Karpas-422 (cell line): ENCODE results near the gene TMEM170B. TPM values are rescaled to one million over a fixed set of nuclear protein-coding genes. Genes with fewer than 3 reads are reported as not detected.

Experiments
- DNase-seq: peaks from one replicate; pipeline ENCODE4 v3.0.0-alpha.2; 2015
- H2AFZ ChIP-seq: fragments of 200-600 bp; sonication (generic); 2 replicates; pipeline ENCODE4 v1.6.1; 2014; ENCODE audit warnings: antibody characterized with exemption, low read length, mixed read lengths
- H3K27ac ChIP-seq: fragments of 200-600 bp; sonication (generic); 2 replicates; pipeline ENCODE4 v1.5.1; 2014; ENCODE audit warnings: mild to moderate bottlenecking, low read length, moderate library complexity
- H3K27me3 ChIP-seq: fragments of 200-600 bp; sonication (generic); 2 replicates; pipeline ENCODE4 v1.6.1; 2014; ENCODE audit warnings: low read length, mixed read lengths
- H3K36me3 ChIP-seq: fragments of 200-600 bp; sonication (generic); 2 replicates; pipeline ENCODE4 v1.6.1; 2014; ENCODE audit warnings: low read length, mixed read lengths; ENCODE audit not compliant: insufficient read depth
- H3K4me1 ChIP-seq: fragments of 200-600 bp; sonication (generic); 2 replicates; pipeline ENCODE4 v1.6.1; 2014; ENCODE audit warnings: mild to moderate bottlenecking, low read length, mixed read lengths
- H3K4me2 ChIP-seq: fragments of 200-600 bp; sonication (generic); 2 replicates; pipeline ENCODE4 v1.6.1; 2014; ENCODE audit warnings: low read length, low read depth, mild to moderate bottlenecking; ENCODE audit not compliant: poor library complexity, severe bottlenecking
- H3K4me3 ChIP-seq: fragments of 200-600 bp; sonication (generic); 2 replicates; pipeline ENCODE4 v1.5.1; 2014; ENCODE audit warnings: mild to moderate bottlenecking, antibody characterized with exemption, low read length, mixed read lengths
- H3K79me2 ChIP-seq: fragments of 200-600 bp; sonication (generic); 2 replicates; pipeline ENCODE4 v1.6.1; 2014; ENCODE audit warnings: mild to moderate bottlenecking, low read length, mixed read lengths
- H3K9ac ChIP-seq: fragments of 200-600 bp; sonication (generic); 2 replicates; pipeline ENCODE4 v1.6.0; 2014; ENCODE audit warnings: low read length
- H3K9me2 ChIP-seq: fragments of 200-600 bp; sonication (generic), shearing (Covaris generic); replicated peaks from 2 replicates; pipeline ENCODE4 v1.6.0; 2014; ENCODE audit warnings: mild to moderate bottlenecking, low read length, moderate library complexity; ENCODE audit not compliant: insufficient read depth
- H3K9me3 ChIP-seq: fragments of 300-700, 200-600 bp; sonication (generic); 2 replicates; pipeline ENCODE4 v1.6.1; 2014; ENCODE audit warnings: low read length, mixed read lengths
- H4K20me1 ChIP-seq: fragments of 200-600 bp; sonication (generic); 2 replicates; pipeline ENCODE4 v1.6.1; 2014; ENCODE audit warnings: mild to moderate bottlenecking, antibody characterized with exemption, low read length, low read depth; ENCODE audit not compliant: insufficient read depth
- total RNA-seq: library from RNA; depleted of rRNA; stranded (reverse); fragments of >200 nt; shearing (Covaris generic); gene quantifications from 2 replicates; pipeline ENCODE4 v1.2.3, GENCODE V29; 2014; ENCODE audit warnings: low replicate concordance

TMEM170B gene
- total RNA-seq, 1 experiment from 2014 or later = 2.4 TPM

DNA sequence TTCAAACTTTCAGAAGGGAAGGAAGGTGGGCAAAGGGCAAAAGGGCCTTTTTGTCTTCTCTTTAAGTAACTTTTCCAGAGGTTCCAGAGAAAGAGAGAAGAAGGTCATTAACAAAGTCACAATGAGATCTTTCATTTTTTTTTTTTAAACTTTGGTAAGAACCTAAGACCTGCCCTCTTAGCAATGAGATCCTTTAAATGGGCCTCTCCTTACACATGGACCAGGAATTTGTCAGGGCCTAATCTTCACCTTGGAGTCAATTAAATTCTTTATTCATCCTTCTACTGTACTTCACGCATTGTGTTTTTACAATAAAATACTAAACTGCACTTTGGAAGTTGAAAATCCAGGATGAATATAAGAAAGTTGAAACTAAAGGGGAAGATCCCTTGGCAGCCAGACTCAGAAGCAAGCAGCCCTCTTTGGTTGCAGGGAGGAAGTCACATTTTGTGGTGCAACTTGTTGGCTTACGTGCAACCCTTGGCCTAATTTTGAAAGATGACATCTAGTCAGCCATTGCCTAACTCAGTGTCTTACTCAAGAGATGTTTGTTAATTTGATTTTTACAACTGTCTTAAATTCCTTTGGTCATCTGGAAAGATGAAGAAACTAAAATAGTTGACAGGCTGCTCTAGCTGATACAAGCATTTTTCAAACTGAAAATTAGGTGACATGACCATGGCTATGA is 11.9 kb upstream of the TMEM170B start:
- Histone ChIP-seq H4K20me1 (no peaks in the 10 kb centered on the region), H3K9ac (no peak overlapping the region), H3K4me1 (no peaks in the 10 kb centered on the region), H3K9me3 (no peaks in the 10 kb centered on the region), H3K4me2 (no peak overlapping the region), H3K9me2 (no peaks in the 10 kb centered on the region), H3K27ac (no peak overlapping the region), H3K27me3 (no peaks in the 10 kb centered on the region), H2AFZ (no peak overlapping the region), H3K36me3 (no peaks in the 10 kb centered on the region), H3K4me3 (no peak overlapping the region), H3K79me2 (no peaks in the 10 kb centered on the region)
- DNase-seq = no peak

- Histone ChIP-seq H3K4me2 (no peak overlapping the region), H3K27ac (no peak overlapping the region), H3K27me3 (no peaks in the 10 kb centered on the region), H3K4me1 (no peaks in the 10 kb centered on the region), H2AFZ (no peak overlapping the region), H3K79me2 (no peaks in the 10 kb centered on the region), H3K9ac (no peak overlapping the region), H3K4me3 (no peak overlapping the region), H3K9me2 (no peaks in the 10 kb centered on the region), H3K9me3 (no peaks in the 10 kb centered on the region), H4K20me1 (no peaks in the 10 kb centered on the region), H3K36me3 (no peaks in the 10 kb centered on the region)
- no peak for DNase-seq
These were observed 11.4 kb upstream of the TMEM170B start for GRCh38 chr6:11526156-11526505.

DNA sequence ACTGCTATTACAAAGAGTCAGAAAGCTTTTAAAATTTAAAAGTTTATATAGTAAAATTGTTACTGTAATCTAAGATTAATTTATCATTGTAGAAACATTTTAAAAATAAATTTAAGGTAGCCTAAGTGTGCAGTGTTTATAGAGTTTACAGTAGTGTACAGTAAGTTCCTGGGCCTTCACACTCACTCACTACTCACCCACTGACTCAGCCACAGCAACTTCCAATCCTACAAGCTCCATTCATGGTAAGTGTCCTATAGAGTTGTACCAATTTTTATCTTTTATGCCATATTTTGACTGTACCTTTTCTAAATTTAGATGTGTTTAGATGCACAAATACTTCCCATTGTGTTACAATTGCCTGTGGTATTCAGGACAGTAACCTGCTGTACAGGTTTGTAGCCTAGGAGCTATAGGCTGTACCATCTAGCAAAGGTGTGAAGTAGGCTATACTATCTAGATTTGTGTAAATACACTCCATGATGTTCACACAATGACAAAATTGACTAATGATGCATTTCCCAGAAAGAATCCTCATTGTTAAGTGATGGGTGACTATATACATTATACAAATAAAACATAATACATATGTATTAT is 10.2 kb upstream of the TMEM170B start:
- Histone ChIP-seq H3K9ac (no peak overlapping the region), H3K27me3 (no peaks in the 10 kb centered on the region), H3K9me2 (no peaks in the 10 kb centered on the region), H4K20me1 (no peaks in the 10 kb centered on the region), H3K27ac (no peak overlapping the region), H3K4me3 (no peak overlapping the region), H3K36me3 (no peaks in the 10 kb centered on the region), H3K9me3 (no peaks in the 10 kb centered on the region), H3K79me2 (no peaks in the 10 kb centered on the region), H3K4me1 (no peaks in the 10 kb centered on the region), H2AFZ (no peak overlapping the region), H3K4me2 (no peak overlapping the region)
- no peak for DNase-seq

GRCh38 chr6:11528996-11529395 is 8.6 kb upstream of the TMEM170B start:
- H3K36me3 ChIP-seq = no peaks in the 10 kb centered on the region
- no peak overlapping the region for H3K27ac ChIP-seq
- H3K4me3 ChIP-seq = no peak overlapping the region
- H3K79me2 ChIP-seq = no peaks in the 10 kb centered on the region
- H4K20me1 ChIP-seq = no peaks in the 10 kb centered on the region
- DNase-seq = no peak
- no peaks in the 10 kb centered on the region for H3K9me2 ChIP-seq
- no peaks in the 10 kb centered on the region for H3K27me3 ChIP-seq
- H3K4me1 ChIP-seq = no peaks in the 10 kb centered on the region
- H3K9ac ChIP-seq = no peak overlapping the region
- no peaks in the 10 kb centered on the region for H3K9me3 ChIP-seq
- no peak overlapping the region for H2AFZ ChIP-seq
- no peak overlapping the region for H3K4me2 ChIP-seq

- Histone ChIP-seq H2AFZ (no peak overlapping the region), H4K20me1 (no peaks in the 10 kb centered on the region), H3K9me2 (no peaks in the 10 kb centered on the region), H3K27ac (no peak overlapping the region), H3K9ac (no peak overlapping the region), H3K4me3 (no peak overlapping the region), H3K79me2 (no peaks in the 10 kb centered on the region), H3K27me3 (no peaks in the 10 kb centered on the region), H3K4me1 (peaks cover 10% of the 10 kb centered on the region), H3K9me3 (no peaks in the 10 kb centered on the region), H3K4me2 (no peak overlapping the region), H3K36me3 (no peaks in the 10 kb centered on the region)
- no peak for DNase-seq
These were observed 5.5 kb upstream of the TMEM170B start for GRCh38 chr6:11532097-11532496.

- DNase-seq = no peak
- no peaks in the 10 kb centered on the region for H3K9me2 ChIP-seq
- H3K4me1 ChIP-seq = peaks cover 18% of the 10 kb centered on the region
- H3K79me2 ChIP-seq = no peaks in the 10 kb centered on the region
- H3K9ac ChIP-seq = no peak overlapping the region
- H3K9me3 ChIP-seq = no peaks in the 10 kb centered on the region
- no peak overlapping the region for H2AFZ ChIP-seq
- no peaks in the 10 kb centered on the region for H3K36me3 ChIP-seq
- H3K4me3 ChIP-seq = no peak overlapping the region
- no peaks in the 10 kb centered on the region for H4K20me1 ChIP-seq
- H3K27me3 ChIP-seq = no peaks in the 10 kb centered on the region
- no peak overlapping the region for H3K4me2 ChIP-seq
- H3K27ac ChIP-seq = no peak overlapping the region
These were observed 3.0 kb upstream of the TMEM170B start for GRCh38 chr6:11534561-11534960.

DNA sequence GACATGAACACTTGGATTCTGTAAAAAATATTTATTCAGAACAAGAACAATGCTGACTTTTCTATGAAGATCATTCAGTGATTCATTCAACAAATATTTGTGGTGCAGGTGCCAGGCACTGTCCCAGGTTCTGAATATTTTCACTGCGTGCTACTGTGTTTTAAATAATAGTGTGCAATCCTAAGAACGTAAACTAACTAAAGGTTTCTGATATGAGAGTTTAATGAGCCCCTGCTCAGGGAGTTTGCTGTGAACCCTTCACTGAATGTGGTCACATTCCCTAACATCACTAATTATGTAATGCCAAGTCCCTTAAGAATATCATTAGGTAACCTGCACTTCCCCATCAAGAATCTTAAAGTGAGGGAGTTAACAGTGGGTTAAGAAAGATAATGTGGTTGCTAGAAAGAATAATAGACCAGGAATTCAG is 1.7 kb upstream of the TMEM170B start:
- H3K79me2 ChIP-seq = no peaks in the 10 kb centered on the region
- no peak overlapping the region for H2AFZ ChIP-seq
- H3K27ac ChIP-seq = no peak overlapping the region
- H3K9me2 ChIP-seq = no peaks in the 10 kb centered on the region
- H3K9me3 ChIP-seq = no peaks in the 10 kb centered on the region
- H3K4me2 ChIP-seq = no peak overlapping the region
- H3K36me3 ChIP-seq = no peaks in the 10 kb centered on the region
- no peaks in the 10 kb centered on the region for H3K27me3 ChIP-seq
- no peaks in the 10 kb centered on the region for H4K20me1 ChIP-seq
- DNase-seq = no peak
- H3K9ac ChIP-seq = no peak overlapping the region
- H3K4me3 ChIP-seq = no peak overlapping the region
- peaks cover 18% of the 10 kb centered on the region for H3K4me1 ChIP-seq

GRCh38 chr6:11536795-11537194 is 754 bp upstream of the TMEM170B start:
- Histone ChIP-seq H3K4me1 (peaks cover 18% of the 10 kb centered on the region), H3K9me3 (no peaks in the 10 kb centered on the region), H3K9me2 (no peaks in the 10 kb centered on the region), H2AFZ (peak overlapping the region; percentile 99), H3K27ac (no peak overlapping the region), H3K4me2 (peak overlapping the region; percentile 93), H3K9ac (peak overlapping the region; percentile 69), H4K20me1 (no peaks in the 10 kb centered on the region), H3K4me3 (peak overlapping the region; percentile 79), H3K36me3 (no peaks in the 10 kb centered on the region), H3K79me2 (no peaks in the 10 kb centered on the region), H3K27me3 (no peaks in the 10 kb centered on the region)
- DNase-seq = no peak
